Measurements from ENCODE around the gene REL. TPM values are rescaled to one million over a fixed set of nuclear protein-coding genes. Genes with fewer than 3 reads are reported as not detected.

REL gene
- total and polyA plus RNA-seq, 9 of the 15 experiments (the other 6 are each of a cell fraction or from before 2014, with no cell fraction given), result 0.63 to 8.6 (median 6.3) TPM

GRCh38 chr2:60925994-60926740, 44.8 kb downstream of the REL start (continued):
- TF ChIP-seq GMEB1 (CRISPR knock-in tag; IDR thresholded peaks at IDR 0.05) (no peak), ELF1 (tag; IDR thresholded peaks at IDR 0.05) (no peak), CREB5 (CRISPR knock-in tag; IDR thresholded peaks at IDR 0.05) (no peak), FOXA3 (CRISPR knock-in tag; conservative IDR thresholded peaks at IDR 0.05 in 1 of 2, IDR thresholded peaks at IDR 0.05 in 1 of 2) (no peak), CBFB (CRISPR knock-in tag; IDR thresholded peaks at IDR 0.05) (no peak)
